HG03520 (cell line): ENCODE data around the gene MMGT1.
A peak's percentile ranks its signal among the peaks of the same experiment; 100 is the strongest.

Experiments
- ATAC-seq: cut with Tn5 transposase; IDR thresholded peaks from one replicate; pipeline ENCODE4 v1.9.1; 2021; ENCODE audit warnings: mild to moderate bottlenecking, moderate library complexity; ENCODE audit not compliant: unreplicated experiment

Gene MMGT1

DNA sequence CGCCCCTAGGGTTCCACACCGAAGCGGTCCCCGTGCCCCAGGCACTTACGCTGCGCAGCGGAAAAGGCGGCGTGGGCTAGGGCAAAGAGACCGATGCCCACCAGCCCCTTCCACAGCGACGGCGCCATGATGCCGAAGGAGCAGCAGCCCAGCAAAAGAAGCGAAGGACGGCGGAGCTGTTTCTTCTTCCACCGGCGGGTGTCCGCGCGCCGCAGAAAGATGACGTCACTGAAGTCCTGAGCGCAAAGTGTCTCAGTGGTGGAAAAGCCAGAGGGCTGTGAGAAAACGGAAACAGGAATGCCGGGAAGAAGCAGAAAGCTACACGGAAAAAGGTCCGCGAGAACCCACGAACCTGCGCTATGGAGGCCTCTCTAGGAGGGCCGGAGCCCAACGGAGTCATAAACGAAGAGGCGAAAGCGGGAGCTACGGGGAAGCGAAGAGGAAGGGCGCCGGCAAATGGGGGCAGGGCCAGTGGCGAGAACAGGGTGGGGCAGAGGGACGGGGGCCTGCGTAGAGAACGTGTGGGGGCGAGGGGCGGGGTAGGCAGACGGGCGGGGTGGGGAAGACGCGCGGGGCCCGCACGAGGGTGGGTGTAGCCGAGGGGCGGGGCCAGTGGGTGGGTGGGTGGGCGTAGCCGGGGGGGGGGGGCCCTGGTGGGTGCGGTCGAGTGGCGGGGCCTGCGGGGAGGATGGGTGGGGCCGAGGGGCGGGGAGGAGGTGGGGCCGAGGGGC is at the start of gene MMGT1:
Gene MMGT1, minus strand, starts transcription at position 441 of the 731 bp plus-strand sequence. Its CDS starts 313 bp downstream, at position 128.
- ATAC-seq = peak; percentile 72

GRCh38 chrX:136021903-136022302 is 48.1 kb upstream of the MMGT1 start:
- ATAC-seq = no peak

DNA sequence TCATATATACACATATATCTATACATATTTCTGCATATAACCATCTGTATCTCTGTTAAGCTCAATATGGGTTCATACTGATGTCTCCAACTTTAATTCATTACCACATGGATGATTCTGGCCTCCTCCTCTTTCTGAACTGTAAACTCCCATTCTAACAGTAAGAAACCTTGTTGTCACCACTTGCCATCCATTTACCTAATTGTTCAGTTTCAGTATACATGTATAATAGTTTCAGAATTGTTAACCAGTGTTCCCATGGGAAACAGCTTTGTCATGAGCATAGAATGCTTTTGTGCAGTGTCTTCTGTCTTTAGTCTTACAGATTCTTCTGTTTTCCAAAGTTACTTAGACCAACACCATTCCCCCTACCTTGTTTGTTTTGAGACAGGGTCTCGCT is 47.4 kb upstream of the MMGT1 start:
- peak; percentile 80 for ATAC-seq

GRCh38 chrX:136019226-136019625 is 45.4 kb upstream of the MMGT1 start:
- ATAC-seq = no peak

DNA sequence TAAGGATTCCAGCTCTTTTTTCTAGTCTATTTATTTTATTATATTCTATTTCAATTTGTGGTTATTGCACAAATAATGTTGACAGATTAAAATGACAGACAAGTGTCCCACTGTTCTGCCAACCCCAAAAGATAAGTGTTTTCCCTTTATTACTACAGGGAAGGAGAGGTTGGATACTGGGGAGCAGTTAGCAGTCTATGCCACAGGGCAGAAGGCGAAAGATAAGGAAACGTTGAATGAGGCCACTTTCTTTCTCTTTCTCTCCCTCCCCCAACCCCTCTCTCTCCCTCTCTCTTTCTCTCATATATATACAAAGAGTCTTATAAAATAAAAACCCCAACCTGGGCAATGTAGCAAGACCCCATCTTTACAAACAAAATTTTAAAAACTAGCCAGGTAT is 43.1 kb upstream of the MMGT1 start:
- ATAC-seq = no peak

DNA sequence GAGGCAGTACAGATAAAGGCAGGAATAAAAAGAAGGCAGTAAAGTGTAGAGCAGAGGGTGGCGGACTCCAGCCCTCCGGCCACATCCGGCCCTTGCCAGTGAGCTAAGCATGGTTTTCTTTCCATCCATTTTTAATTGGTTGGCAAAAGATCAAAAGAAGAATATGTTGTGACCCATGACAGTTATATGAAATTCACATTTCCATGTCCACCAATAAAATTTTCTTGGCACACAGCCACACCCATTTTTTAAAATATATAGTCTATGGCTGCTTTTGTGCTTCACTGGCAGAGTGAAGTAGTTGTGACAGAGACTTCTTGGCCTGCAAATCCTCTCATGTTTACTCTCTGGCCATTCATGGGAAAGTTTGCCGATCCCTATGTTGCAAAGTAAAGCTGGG is 41.2 kb upstream of the MMGT1 start:
- no peak for ATAC-seq

- ATAC-seq = no peak
These were observed 14.5 kb upstream of the MMGT1 start for GRCh38 chrX:135988245-135988644.

GRCh38 chrX:135985973-135986310 is 12.2 kb upstream of the MMGT1 start:
- no peak for ATAC-seq

GRCh38 chrX:135985157-135985972 is 11.6 kb upstream of the MMGT1 start, which contains the start of gene SLC9A6:
Gene SLC9A6 (plus strand): TSS chrX:135985435. CDS start chrX:135985659, 224 bp downstream.
- ATAC-seq = peak; percentile 82

- ATAC-seq = no peak
These were observed 11.0 kb upstream of the MMGT1 start for GRCh38 chrX:135984791-135985156.

- ATAC-seq = no peak
These were observed 10.5 kb upstream of the MMGT1 start for GRCh38 chrX:135984256-135984655.

- no peak for ATAC-seq
These were observed 9.1 kb upstream of the MMGT1 start for GRCh38 chrX:135982860-135983259.

DNA sequence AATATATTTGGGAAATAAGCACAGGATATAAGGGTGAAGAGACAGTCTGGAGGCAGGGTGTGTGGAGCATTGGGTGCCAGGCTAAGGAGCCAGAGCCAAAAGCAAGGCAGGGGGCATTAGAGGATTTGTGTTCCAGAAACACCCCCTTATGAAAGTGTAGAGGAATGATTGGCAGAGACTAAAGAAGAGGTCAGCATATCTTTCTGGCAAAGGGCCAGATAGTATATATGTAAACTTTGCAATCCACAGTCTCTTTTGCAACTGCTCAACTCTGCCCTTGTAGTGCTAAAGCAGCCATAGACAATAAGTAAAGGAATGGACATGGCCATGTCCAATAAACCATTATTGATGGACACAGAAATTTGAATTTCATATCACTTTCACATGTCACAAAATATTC is 7.9 kb upstream of the MMGT1 start:
- no peak for ATAC-seq

DNA sequence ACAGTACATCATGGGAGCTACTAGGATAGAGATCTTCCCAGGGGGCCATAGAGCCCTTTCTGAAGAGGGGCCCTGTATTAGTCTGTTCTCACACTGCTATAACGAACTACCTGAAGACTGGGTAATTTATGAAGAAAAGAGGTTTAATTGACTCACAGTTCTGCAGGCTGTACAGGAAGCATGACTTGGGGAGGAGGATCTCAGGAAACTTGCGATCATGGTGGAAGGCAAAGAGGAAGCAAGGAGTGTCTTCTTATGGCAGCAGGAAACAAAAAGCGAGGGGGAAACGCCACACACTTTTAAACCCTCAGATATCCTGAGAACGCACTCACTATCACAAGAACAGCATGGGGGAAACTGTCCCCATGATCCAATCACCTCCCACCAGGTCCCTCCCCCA is 7.2 kb upstream of the MMGT1 start:
- no peak for ATAC-seq

GRCh38 chrX:135977611-135978010 is 3.8 kb upstream of the MMGT1 start:
- ATAC-seq = no peak

DNA sequence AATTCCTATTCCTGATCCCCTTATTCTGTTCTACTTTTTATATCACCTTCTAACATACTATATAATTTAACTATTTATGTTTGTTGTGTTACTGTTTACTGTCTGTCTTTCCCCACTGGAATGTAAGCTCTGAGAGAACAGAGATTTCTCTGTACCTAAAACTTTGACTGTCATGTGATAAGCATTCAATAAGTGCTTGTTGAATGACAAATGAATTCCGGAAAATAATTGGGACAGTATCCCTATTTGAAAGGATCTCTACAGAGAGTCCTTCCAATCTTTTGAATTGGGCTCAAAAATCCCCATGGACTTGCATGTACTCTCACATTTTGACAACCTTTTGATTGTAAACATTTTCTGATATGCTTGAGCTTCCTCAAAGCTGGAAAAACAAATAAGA is 1.6 kb upstream of the MMGT1 start:
- no peak for ATAC-seq

- ATAC-seq = no peak
These were observed 580 bp upstream of the MMGT1 start for GRCh38 chrX:135974279-135974856.

DNA sequence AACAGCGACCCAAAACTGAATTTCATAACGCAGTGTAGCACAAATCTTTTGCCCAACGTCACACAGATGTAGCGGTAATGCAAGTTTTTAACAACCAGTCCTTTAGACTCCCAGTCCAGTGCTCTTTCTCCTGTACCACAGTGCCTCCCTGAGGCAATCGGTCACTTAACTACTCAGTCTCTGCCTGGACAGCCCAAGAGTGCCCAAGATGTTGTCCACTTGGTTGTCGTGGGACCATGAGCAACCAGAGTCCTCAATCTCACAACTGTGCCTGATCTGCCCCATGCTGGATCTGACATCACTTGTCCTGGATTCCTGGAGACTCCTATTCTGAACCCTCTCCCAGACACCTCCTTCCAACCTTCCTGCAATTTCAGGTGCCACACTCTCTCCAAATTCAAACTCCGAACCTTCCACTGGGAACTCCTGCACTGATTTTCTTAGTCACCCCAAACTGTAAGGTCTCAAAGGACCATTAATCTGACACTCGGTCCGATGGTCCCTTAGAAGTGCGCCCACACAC is 702 bp downstream of the MMGT1 start:
- ATAC-seq = peak; percentile 9

DNA sequence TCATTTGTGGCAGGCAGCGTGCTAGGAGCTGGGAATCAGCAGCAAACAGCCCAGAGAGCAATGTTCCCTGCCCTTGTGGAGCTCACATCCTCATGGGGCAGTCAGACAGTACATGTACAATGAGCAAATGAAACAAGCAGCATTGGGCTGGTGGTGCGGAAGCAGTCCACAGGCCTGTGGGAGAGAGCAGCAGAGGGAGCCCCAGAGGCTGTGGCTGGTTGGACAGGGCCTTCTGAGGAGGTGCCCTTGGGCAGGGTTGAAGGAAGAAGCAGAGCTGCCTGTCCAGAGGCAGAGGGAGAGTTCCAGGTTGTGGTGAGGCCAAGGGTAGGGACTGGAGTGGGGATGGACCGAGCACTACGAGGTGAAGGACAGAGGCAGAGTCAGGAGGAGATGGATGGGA is 22.5 kb downstream of the MMGT1 start:
- no peak for ATAC-seq

DNA sequence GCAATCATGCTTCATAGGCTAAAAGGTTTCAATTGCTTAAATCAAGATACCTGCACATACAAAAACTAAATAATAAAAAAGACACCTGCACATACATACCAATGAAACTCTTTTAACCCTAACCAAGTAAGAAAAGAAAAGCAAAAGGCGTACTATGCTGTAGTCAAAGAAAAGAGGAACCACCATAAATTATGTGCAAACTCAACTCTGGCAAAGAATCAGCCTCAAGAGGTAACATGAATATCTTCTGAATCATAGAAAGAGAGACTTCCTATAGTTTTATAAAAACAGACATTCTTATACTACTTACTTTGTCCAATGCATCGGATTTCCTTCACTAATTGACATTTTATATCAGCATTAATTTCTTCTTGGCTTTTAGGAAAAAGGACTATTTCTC is 29.3 kb downstream of the MMGT1 start:
- ATAC-seq = no peak

DNA sequence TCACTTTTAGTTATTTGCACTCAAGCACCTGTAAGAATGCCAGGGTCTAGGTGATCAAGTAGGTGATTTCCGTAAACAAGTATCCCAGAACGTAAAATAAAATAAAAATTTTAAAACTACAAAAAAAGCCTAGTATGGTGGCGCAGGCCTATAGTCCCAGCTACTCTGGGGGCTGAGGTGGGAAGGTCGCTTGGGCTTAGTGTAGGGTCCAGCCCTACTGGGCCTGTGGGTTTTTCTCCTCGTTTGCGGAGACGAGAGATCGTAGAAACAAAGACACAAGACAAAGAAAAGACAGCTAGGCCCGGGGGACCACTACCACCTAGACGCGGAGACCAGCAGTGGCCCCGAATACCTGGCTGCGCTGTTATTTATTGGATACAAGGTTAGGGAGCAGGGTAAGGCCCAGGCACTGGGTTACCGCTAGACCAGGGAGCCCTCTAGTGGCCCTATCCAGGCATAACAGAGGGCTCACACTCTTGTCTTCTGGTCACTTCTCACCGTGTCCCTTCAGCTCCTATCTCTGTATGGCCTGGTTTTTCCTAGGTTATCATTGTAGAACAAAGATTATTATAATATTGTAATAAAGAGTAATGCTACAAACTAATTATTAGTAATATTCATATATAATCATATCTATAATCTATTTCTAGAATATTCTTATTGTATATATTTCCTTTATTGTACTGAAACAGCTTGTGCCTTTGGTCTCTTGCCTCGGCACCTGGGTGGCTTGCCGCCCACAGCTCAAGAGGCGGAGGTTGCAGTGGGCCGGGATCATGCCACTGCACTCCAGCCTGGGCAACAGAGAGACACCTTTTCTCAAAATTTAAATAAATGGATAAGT is 41.9 kb downstream of the MMGT1 start:
- ATAC-seq = no peak
